Skin epidermis (tissue), 12 donors: Measurements from ENCODE around the gene ATG4A.

Experiments
- H3K27ac ChIP-seq, 21 experiments: fragments of 200-600 bp; sonication (generic) in 11 of 21; one replicate each; pipeline ENCODE4 v1.5.0; 2020; ENCODE audit warnings: mild to moderate bottlenecking in 3 of 21, inconsistent platforms in 2 of 21, moderate library complexity in 2 of 21
- H3K4me3 ChIP-seq, 7 experiments: fragments of 200-600 bp; sonication (generic) in 2 of 7; one replicate each; pipeline ENCODE4 v1.5.0; 2020; ENCODE audit warnings: inconsistent platforms in 2 of 7, mild to moderate bottlenecking in 2 of 7, moderate library complexity in 1 of 7

The ATG4A gene

GRCh38 chrX:108117988-108118387 is 26.4 kb downstream of the ATG4A start:
- no peak overlapping the region for H3K27ac ChIP-seq
- no peak overlapping the region for H3K4me3 ChIP-seq

GRCh38 chrX:108121291-108121690 is 29.7 kb downstream of the ATG4A start:
- Histone ChIP-seq H3K27ac (no peak overlapping the region), H3K4me3 (no peak overlapping the region)

- H3K27ac ChIP-seq, result peak overlapping the region in 3 of 21 experiments; percentile 29 to 62 (median 50)
- no peak overlapping the region for H3K4me3 ChIP-seq
Observed at GRCh38 chrX:108122748-108123147, 31.2 kb downstream of the ATG4A start.

- no peak overlapping the region for H3K4me3 ChIP-seq
- H3K27ac ChIP-seq, result peak overlapping the region in 5 of 21 experiments; percentile 5 to 62 (median 26)
Observed at GRCh38 chrX:108123591-108124366, 32.2 kb downstream of the ATG4A start.

DNA sequence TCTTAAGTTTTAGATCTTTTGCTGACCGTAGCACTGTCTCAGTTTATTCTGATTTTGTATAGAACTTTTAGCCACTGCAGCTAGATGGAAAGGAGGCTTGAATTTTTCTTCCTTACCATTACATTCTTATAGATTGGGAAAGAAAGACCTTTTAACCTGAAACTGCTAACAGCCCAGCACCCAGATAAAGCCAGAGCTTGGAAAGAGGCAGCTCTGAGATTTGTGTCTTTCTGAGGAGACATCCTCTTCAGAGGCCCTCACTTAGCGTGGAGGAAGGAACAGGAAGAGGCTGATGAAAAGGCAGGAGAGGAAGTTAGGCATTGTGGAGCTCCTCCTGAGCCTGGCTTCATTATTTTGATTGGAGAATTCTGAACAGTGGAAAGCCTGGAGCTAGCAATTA is 35.1 kb downstream of the ATG4A start:
- no peak overlapping the region for H3K27ac ChIP-seq
- H3K4me3 ChIP-seq, result no peak overlapping the region

GRCh38 chrX:108127152-108127551 is 35.6 kb downstream of the ATG4A start:
- H3K4me3 ChIP-seq, result no peak overlapping the region
- H3K27ac ChIP-seq, result no peak overlapping the region

DNA sequence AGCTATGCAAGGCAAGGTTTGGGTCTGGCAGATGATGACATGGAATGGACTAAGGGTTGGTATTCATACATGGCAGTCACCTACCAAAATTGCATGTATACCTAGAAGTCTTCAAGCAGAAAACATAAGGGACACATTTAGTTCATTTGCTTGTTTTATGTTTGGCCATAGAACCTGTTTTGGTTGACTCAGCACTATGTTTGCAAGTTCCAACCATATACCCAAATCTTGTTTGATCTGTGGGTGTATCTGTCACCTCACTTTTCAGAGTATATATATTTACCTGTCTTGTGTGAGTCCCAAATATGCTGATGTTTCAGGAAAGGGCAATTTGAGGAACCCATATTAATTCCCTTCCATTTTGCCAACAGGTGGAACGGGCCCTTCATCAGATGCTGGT is 39.3 kb downstream of the ATG4A start:
- Histone ChIP-seq H3K4me3 (no peak overlapping the region), H3K27ac (no peak overlapping the region)

DNA sequence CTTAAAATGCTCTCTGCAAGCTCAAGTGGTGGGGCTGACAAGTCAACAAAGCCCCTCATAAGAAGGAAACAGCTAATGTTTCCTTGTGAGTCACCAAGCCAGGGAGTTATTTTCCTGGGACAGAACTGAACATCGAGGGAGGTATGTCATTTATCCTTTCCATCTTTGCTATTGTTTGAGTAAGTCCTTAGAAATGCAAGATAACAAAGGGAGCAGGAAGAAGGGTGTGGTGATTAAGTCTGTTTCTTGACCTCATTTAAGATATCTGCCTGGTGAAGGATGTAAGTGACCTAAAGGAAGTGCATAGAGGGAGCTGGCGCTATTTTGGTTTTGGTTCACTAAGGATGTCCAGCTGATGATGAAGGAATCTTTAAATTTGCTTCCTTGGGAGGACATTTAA is 39.9 kb downstream of the ATG4A start:
- no peak overlapping the region for H3K4me3 ChIP-seq
- H3K27ac ChIP-seq, result no peak overlapping the region

GRCh38 chrX:108132034-108132433 is 40.5 kb downstream of the ATG4A start:
- H3K27ac ChIP-seq, result no peak overlapping the region
- H3K4me3 ChIP-seq, result no peak overlapping the region

- Histone ChIP-seq H3K4me3 (no peak overlapping the region), H3K27ac (no peak overlapping the region)
Observed at GRCh38 chrX:108132876-108133275, 41.3 kb downstream of the ATG4A start.

- Histone ChIP-seq H3K27ac (no peak overlapping the region), H3K4me3 (no peak overlapping the region)
Observed at GRCh38 chrX:108134724-108135123, 43.1 kb downstream of the ATG4A start.

DNA sequence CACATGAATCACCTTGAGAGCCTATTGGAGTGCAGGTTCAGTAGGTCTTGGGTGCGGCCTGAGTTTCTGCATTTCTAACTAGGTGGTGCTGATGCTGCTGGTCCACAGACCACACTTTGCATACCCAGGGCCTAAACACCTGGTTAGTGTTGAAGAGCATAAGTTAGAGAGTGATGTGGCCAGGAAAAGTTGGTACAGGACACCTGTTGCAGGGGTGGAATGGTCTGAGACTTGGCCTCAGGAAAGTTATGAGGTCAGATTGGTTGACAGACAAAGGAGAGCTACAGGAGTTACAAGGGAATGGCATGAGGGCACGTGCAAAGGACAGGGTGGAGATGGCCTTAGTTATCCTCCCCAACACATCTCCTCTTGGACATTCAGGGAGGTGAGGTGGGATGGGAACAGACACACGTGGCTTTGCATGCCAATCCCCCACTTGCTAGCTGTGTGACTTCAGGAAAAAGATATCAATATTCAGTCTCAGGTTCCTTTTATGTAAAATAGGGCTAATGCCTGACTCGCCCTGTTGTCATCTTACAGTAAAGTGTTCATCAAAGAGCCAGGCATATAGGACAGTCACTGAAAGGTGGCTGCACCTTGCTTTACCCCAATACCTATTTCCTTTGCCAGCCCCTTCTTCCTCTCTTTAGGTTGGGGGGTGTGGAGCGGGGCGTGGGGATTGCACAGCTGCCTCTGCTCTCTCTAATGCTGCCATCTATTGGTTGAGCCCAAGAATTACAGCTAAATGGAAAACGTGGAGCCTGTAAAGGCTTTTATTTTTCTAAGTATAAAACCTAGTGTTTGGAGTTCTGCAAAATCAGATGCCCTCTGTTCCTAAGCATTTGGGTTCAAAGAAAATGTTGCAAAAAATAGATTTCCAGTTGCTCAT is 47.5 kb downstream of the ATG4A start:
- H3K27ac ChIP-seq, result no peak overlapping the region
- no peak overlapping the region for H3K4me3 ChIP-seq

DNA sequence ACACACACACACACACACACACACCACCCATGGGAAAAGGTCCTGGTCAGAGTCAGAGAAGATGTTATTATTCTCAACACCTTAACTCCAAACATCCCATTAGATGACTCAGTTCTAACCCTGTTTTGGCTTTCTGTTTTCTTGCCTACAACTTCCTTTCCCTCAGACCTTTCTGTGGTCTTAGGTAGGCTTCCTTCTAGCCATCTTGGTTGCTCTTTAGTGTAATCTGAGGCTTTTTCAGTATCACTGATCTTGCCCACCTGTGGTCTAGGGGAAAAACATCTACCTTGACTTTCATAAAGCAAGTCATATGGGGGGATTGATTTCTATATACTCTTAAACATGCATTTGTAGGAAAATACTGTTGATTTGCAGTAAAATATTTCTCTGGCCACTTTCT is 56.9 kb downstream of the ATG4A start:
- Histone ChIP-seq H3K4me3 (no peak overlapping the region), H3K27ac (no peak overlapping the region)

GRCh38 chrX:108156082-108156481 is 64.5 kb downstream of the ATG4A start:
- Histone ChIP-seq H3K27ac (no peak overlapping the region), H3K4me3 (no peak overlapping the region)

- Histone ChIP-seq H3K27ac (no peak overlapping the region), H3K4me3 (no peak overlapping the region)
Observed at GRCh38 chrX:108156934-108157466, 65.4 kb downstream of the ATG4A start.

GRCh38 chrX:108157628-108158027 is 66.0 kb downstream of the ATG4A start:
- Histone ChIP-seq H3K4me3 (no peak overlapping the region), H3K27ac (no peak overlapping the region)

GRCh38 chrX:108159028-108159670 is 67.6 kb downstream of the ATG4A start:
- H3K27ac ChIP-seq, result no peak overlapping the region
- no peak overlapping the region for H3K4me3 ChIP-seq

DNA sequence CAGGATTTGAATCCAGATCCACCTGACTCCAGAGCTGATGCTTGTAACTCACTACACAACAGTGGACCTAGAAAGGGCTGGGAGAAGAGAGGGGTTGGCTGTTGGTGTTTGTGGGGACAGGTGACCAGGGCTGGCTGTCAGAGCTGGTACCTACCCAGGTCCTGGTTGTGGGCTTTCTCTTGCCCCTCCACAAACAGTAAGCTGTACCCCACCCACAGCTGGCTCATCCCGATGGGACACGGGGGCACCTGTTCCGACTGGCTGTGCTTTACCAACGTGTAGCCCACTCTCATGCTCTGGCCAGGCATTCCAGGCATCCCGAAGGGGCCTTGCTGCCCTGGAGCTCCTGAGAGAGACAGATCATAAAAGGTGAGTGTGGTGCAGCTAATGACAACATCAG is 68.7 kb downstream of the ATG4A start:
- Histone ChIP-seq H3K27ac (no peak overlapping the region), H3K4me3 (no peak overlapping the region)

GRCh38 chrX:108162265-108162664 is 70.7 kb downstream of the ATG4A start:
- Histone ChIP-seq H3K27ac (no peak overlapping the region), H3K4me3 (no peak overlapping the region)

DNA sequence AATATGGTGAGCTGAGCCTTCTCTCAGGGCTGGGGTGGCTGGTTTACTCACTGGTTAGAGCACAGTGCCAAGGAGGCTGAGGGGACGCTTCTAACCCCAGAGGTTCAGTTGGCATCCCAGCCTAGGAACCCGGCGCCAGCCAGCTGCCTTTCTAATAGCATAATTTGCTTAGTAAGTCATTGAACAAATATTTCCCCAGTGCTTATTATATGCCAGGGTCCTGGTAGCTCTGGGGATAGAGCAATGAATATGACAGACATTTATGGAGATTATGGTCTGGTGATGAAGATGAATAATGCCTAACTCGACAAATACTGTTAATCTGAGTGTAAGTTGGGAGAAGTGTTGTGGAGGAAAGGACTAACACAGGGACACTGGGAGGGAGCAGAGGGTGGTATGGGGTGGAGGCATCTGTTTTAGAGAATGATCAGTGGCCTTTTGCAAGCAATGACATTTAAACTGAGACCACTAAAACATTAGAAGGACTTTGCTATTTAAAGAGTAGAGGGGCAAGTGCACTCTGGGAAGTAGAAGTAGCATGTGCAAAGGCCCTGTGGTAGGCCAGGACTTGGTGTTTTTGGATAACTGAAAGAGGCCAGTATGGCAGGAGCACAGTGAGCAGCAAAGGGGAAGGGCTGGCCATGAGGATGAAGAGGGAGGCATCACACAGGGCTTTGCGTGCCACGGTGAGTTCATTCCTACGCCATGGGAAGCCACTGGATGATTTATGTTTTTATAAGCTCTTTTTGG is 71.9 kb downstream of the ATG4A start:
- Histone ChIP-seq H3K27ac (no peak overlapping the region), H3K4me3 (no peak overlapping the region)
